22Rv1 (cell line): ENCODE data around the gene FBF1.

ENCODE experiments used
- H3K27ac ChIP-seq: fragments of 450-650 bp; 2 replicates; pipeline ENCODE4 v1.5.1; 2017
- ZFX ChIP-seq: fragments of 450-650 bp; IDR thresholded peaks from 2 replicates; pipeline ENCODE4 v1.6.1; 2017; ENCODE audit warnings: antibody characterized with exemption, borderline replicate concordance
- TF ChIP-seq, protein P1 (sequence below): fragments of 450-650 bp; IDR thresholded peaks from 2 replicates; pipeline ENCODE4 v1.5.1; 2017; ENCODE audit warnings: mild to moderate bottlenecking

Gene FBF1

DNA sequence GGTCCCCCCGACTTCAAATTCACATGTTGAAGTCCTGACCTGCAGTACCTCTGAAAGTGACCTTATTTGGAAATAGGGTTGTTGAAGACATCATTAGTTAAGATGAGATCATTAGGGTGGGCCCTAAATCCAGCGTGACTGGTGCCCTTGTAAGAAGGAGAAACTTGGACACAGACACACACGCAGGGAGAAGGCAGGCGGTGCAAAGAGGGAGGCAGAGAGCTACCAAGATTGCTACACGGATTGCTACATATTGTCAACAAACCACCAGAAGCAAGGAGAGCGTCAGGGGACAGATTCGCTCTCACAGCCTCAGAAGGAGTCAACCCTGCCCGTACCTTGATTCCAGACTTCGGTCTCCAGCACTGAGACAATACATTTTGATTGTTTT lies 78.9 kb downstream of the FBF1 start:
- no peak overlapping the region for H3K27ac ChIP-seq
- TF ChIP-seq, protein P1, sequence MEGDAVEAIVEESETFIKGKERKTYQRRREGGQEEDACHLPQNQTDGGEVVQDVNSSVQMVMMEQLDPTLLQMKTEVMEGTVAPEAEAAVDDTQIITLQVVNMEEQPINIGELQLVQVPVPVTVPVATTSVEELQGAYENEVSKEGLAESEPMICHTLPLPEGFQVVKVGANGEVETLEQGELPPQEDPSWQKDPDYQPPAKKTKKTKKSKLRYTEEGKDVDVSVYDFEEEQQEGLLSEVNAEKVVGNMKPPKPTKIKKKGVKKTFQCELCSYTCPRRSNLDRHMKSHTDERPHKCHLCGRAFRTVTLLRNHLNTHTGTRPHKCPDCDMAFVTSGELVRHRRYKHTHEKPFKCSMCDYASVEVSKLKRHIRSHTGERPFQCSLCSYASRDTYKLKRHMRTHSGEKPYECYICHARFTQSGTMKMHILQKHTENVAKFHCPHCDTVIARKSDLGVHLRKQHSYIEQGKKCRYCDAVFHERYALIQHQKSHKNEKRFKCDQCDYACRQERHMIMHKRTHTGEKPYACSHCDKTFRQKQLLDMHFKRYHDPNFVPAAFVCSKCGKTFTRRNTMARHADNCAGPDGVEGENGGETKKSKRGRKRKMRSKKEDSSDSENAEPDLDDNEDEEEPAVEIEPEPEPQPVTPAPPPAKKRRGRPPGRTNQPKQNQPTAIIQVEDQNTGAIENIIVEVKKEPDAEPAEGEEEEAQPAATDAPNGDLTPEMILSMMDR: no peak
- no peak for TF ChIP-seq ZFX
